ENCODE measurements around the gene ATP6V0A1.
"Not testable (repeated sequence)": the region's sequence is repeated elsewhere in the genome, so short reads cannot be mapped to it uniquely, and the experiment has no call there.

ATP6V0A1 gene

DNA sequence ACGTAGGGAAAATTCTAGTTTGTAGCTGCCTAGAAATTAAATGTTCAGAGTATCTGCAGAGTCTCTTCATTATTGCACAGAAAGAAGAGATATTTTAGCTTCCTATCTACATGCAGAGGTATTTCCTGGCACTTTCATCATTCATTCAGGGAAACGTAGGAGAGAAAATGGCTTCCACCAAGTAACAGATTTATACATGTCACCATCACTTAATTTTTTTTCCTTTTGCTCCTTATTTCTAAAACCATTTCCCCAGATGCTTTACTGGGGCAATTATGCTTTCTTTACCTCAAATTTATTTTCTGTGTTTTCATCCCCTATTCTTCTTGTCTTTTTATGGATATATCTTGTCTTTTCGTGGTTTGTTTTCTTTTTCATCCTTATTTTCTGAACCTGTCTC lies 18.5 kb downstream of the ATP6V0A1 start:
- DNase-seq (ENCODE audit: low read depth), result no peak

DNA sequence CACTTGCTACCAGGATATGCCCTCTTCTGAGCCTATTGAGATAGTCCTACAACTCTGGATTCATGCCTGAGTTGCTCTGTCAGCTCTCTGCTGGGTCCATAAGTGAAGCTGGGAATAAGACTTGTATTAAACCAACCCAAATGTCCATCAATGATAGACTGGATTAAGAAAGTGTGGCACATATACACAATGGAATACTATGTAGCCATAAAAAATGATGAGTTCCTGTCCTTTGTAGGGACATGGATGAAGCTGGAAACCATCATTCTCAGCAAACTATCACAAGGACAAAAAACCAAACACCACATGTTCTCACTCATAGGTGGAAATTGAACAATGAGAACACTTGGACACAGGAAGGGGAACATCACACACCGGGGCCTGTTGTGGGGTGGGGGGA lies 19.1 kb downstream of the ATP6V0A1 start:
- DNase-seq (ENCODE audit: low read depth), result not testable (repeated sequence)

DNA sequence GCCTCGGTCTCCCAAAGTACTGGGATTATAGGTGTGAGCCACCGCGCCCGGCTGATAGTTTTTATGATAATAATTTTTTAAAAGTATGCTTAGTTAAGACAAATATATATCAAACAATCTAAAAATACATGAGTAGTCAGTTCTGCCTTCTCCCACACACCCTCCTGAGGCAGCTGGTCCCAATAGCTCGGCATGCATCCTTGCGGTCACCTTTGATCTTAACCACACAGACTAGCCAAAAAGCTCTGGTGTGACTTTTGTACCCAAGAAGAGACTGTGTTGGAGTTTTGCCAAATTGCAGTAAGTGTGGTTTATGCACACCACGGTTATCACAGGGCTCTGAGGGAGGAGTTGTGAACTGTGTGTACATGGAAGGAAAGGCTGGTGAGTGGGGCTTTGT lies 25.6 kb downstream of the ATP6V0A1 start:
- no peak for DNase-seq (ENCODE audit: low read depth)

DNA sequence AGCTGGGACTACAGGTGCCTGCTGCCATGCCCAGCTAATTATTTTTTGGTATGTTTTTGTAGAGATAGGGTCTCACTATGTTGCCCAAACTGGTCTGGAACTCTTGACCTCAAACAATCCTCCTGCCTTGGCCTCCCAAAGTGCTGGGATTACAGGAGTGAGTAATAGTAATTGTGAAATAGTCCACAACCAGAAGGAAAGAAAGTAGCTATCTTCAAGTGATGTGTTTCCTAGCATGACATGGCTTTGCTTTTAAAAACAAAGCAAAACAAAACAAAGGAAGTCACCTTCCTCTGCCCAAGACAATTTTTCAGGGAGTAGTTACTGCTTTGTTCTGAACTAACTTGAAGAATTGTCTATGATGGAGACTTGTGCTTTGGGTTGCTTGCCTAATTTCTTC lies 27.0 kb downstream of the ATP6V0A1 start:
- no peak for DNase-seq (ENCODE audit: low read depth)

DNA sequence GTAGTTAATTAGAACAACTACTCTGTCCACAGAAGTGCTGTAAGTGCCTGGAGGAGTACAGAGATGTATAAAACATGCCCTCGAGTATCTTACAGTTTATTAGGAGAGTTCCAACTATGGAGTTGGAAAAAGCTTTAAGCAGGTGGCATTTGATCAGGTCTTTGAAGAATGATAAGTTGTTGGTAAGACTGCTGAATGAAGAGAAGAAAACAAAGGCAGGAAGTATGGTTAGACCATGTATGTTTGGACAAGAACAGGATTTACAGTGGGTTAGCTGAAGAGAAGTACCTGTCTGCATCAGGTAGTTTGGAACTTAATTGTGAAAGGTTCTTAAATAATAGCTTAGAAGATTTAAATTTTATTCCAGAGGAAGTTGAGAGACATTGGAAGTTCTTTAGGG lies 29.4 kb downstream of the ATP6V0A1 start:
- no peak for DNase-seq (ENCODE audit: low read depth)

DNA sequence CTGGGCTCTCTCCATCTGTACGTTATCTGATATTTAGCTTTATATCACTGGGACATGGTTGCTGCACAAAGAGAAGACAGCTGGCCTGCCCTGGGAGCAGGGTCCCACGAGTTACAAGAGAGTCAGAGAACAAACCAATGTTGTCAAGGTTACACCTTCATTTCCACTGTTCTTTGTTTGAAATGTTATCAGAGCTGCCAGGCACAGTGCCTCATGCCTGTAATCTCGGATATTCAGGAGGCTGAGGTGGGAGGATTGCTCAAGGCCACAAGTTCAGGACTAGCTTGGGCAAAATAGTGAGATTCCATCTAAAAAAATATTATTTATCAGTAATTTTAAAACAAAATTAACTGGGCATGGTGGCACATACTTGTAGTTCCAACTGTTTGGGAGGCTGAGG lies 34.6 kb downstream of the ATP6V0A1 start:
- no peak for DNase-seq (ENCODE audit: low read depth)

DNA sequence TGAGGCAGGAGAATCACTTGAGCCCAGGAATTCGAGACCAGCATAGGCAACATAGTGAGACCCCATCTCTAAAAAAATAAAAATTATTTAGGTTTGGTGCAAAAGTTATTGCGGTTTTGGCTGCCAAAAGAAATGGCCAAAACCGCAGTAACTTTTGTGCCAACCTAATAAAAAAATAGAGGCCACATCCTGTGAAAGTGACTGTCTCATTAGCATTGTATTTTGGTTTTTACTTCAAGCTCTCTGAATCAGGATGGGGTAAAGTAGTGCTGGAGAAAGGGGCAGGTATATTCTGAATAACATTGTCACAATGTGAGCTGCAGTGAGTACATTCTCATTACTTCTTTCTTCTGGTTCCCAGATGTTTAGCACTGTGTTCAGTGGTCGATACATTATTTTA lies 36.0 kb downstream of the ATP6V0A1 start:
- no peak for DNase-seq (ENCODE audit: low read depth)

DNA sequence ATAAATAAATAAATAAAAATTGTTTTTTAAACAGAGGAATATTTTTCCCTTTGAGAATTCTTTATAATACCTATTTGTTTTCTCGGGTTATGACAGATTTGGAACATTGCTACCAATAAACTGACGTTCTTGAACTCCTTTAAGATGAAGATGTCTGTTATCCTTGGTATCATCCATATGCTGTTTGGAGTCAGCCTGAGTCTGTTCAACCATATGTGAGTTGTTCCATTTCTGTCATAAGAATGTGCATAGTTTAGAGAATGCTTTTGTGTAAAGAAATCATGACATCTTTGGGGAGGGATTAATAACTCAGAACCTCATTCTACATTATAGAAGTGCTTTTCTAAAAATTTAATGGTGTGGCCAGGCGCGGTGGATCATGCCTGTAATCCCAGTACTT lies 40.1 kb downstream of the ATP6V0A1 start:
- no peak for DNase-seq (ENCODE audit: low read depth)

DNA sequence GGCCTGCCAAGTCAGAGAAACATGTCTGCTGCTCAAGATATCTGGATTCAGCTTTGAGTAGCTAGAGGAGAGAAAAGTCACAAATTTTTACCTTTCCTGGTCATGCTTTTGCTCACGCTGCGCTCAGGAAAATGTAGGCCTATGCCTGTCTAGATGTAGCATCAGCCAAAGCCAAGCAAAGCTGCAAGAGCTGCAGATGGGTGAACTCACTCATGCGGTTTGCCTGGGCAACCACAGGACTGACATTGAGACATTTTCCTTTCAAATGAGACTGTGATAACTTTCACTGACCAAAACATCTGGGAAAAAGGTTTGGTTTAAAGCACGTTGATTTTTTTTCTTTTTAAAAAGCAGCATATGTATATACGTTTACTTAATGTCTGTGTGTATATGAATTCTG lies 43.4 kb downstream of the ATP6V0A1 start:
- DNase-seq (ENCODE audit: low read depth), result no peak

DNA sequence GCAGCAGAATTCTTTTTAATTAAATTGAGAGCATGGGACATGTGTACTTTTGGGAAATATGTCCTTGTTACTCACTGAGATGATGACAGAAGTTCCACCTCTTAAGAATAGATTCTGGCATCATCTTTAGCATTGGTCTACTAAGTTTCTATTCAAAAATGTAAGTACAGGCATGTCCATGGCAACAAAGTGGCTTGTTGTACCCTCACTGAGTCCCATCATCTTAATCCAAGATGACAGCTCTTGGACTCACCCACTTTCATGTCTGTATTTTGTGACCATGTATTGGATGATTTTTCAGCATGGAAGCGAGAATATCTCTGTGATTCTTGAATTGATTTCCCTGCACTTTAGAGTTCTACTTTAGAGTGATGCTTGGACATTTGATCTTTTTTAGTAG lies 44.2 kb downstream of the ATP6V0A1 start:
- no peak for DNase-seq (ENCODE audit: low read depth)

DNA sequence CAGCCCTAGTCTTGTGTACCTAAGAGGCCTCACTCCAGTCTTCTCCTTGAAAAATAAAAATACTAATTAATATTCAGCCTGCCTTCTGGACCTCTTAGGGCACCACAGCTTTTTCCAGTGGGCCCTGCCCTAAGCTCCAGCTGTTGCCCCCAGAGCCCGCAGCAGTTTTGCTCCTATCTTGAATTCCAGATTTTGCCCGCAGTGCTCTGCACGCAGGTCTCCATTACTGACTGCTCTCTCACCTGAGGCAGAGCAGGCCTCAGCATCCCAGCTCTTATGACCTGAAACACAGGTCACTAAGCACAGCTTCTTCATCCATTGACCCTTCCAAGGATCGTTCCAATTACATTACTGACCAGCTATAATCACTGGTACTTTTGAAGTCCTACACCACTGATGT lies 49.0 kb downstream of the ATP6V0A1 start:
- DNase-seq (ENCODE audit: low read depth), result no peak

DNA sequence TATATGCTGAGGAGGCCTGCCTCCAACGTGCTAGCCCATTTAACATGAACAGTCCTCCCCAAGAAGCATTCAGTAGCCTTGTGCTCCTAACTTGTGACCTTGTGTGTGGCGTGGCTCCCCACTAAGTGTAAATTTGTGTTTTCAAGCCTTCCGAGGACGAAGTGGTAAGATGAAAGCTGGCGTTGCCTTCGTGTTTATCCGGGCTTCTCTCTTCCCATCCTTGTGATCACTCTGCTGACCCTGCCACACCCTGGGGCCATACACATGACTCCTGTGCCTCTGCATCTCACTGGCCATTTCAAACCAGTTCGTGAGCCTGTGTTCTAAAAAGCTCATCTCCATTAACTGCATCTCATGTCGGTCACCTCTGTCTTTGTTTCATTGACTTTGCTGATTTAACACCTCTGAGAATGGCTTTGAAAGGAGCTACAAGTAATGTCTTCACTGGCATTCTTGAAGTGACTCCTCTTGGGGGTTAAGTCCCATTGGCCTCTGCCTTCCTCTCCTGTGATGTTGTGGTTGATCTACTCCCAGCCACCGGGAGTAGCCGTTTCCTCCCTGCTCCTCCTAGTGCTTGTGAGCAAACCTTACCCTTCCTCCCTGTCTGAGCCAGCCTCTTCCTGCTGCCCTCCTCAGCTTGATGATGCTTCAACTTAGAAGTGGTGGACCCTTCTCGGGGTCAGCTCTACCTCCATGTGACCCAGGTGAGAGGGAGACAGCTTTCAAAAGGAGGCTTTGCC lies 49.9 kb downstream of the ATP6V0A1 start:
- no peak for DNase-seq (ENCODE audit: low read depth)

DNA sequence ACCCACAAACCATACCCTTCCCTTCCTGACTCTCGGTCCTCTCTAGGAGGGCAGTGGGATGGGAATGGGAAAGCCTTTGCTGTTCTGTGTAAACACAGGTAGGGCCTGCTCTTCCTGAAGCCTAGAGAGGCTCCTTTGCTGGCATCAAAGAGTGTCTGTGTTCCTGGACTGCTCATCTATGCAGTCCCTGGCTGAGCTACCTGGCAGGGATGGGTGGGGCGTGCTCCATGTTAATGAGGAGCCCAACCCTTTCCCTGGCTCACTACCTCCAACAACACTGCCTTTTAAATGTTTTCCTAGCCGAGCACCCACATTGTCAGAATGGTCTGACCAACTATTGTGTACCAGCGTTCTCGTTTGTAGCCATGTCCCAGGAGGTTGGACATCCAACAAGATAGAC lies 50.7 kb downstream of the ATP6V0A1 start:
- no peak for DNase-seq (ENCODE audit: low read depth)

DNA sequence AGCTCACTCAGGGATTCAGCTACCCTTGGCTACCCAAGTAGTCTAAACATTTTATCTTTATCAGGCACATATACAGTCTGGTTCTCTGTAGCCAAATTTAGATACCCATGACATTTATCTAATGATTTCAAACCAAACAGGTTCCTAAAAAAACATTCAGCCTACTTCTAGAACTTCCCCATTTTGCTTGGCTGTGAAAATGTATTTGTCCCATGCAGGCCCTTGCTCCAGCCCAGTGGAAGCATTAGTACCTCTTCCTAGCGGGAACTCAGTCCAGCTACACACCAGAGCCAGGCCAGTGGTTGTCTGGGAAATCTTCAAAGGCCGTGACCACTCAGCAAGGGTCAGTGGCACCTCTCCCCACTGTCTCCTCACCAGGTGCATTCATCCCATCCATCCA lies 51.2 kb downstream of the ATP6V0A1 start:
- DNase-seq (ENCODE audit: low read depth), result no peak

DNA sequence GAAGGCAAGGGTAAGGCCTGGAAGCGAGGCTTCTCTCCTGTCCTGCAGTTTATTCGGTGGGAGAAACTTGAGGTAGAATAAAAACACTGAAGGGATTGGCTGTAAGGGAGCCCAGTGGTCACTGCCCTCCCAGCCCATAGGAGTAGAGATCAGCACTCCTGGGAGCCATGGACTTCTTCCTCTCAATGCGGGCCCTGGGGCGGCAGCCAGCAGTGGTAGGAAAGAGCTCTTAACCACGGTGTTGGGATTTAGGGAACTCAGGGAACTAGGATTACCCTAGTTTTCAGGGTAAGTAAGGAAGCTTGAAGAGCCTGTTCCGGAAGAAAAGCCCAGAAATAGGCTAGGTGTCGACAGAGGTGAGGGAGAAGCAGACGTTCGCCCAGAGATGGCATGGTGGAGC lies 53.6 kb downstream of the ATP6V0A1 start:
- DNase-seq (ENCODE audit: low read depth), result no peak

DNA sequence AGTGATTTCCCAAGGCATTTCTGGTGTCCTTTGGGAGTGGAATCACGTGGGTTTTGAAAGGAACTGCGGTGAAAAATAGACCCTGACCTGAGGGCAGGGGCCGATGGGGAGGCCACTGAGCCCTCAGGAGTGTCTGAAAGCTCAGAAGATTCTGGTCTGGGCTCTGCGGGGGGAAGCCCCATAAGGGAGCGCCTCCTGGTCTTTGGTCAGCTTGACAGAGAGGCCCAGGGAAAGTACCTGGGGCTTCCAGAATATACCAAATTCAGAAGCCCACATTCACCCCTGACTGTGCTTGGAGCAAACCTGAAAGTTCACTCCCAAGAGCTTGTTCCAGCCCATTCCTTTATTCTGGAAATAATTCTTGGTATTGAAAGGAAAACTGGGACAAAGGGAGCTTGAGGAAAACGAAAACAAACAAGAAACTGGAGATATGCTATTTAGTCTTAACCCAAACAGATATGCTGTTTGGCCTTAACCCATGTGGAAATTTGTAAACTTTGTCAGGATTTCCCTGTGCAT lies 54.1 kb downstream of the ATP6V0A1 start:
- no peak for DNase-seq (ENCODE audit: low read depth)

DNA sequence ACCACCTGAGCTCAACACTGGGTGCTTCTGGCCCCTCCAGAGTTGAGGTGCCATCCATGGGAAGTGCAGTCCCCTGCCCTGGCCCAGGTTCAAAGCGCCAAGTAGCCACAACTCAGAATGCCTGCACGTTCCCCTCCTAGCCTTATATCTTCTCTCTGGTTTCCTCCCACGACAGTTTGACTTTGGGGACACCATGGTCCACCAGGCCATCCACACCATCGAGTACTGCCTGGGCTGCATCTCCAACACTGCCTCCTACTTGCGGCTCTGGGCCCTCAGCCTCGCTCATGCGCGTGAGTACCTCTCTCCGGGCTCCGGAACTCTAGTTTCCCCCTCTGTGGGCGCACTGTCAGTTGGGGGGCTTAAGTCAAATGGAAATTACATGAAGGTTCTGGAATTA lies 55.0 kb downstream of the ATP6V0A1 start:
- DNase-seq (ENCODE audit: low read depth), result no peak

DNA sequence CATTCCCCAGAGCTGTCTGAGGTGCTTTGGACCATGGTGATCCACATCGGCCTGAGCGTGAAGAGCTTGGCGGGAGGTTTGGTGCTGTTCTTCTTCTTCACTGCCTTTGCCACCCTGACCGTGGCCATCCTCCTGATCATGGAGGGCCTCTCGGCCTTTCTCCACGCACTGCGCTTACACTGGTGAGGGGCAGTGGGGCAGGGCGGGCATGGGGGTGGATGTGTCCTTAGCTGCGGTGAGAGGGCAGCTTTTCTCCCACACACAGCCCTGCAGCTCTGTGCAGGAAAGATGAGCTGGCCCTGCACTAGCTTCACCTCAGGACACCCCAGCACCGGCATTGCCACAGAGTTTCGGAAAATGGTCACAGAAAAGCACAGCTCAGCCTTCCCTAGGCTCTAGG lies 55.6 kb downstream of the ATP6V0A1 start:
- no peak for DNase-seq (ENCODE audit: low read depth)

DNA sequence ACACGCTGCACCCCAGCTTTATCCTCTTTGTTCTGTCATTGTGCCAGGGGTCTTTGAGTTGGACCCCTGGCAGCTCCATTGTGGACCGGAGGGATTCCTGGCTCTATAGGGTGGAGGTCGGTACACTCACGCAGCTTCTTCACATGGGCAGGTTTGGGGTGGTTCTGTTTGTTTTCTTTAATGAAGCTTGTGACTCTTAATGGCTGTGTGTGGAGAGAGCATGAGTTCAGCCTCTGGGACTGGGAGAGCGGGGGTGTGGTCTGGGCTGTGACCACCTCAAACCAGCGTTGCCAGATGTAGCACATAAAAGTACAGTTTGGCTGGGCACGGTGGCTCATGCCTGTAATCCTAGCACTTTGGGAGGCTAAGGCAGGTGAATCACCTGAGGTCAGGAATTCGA lies 56.2 kb downstream of the ATP6V0A1 start:
- DNase-seq (ENCODE audit: low read depth), result no peak

DNA sequence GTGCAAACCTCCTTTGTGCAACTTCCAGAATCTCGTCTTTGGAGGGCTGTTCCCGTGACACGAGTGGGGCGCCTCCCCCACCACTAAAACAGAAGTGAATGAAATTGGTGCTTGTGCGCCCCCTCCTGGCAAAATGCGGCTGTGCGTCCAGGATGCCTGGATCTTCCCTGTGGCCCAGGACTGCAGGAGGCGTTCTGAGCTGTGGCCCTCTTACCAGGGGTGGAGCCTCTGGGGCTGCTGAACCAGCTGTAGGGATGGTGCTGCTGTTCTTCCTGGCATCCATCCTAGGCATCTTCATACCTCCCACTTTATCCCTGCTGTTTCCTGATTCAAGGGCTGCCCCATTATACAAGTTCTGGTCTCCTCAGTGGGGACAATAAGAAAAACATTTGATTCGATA lies 58.8 kb downstream of the ATP6V0A1 start:
- peak; percentile 94 for DNase-seq (ENCODE audit: low read depth)

DNA sequence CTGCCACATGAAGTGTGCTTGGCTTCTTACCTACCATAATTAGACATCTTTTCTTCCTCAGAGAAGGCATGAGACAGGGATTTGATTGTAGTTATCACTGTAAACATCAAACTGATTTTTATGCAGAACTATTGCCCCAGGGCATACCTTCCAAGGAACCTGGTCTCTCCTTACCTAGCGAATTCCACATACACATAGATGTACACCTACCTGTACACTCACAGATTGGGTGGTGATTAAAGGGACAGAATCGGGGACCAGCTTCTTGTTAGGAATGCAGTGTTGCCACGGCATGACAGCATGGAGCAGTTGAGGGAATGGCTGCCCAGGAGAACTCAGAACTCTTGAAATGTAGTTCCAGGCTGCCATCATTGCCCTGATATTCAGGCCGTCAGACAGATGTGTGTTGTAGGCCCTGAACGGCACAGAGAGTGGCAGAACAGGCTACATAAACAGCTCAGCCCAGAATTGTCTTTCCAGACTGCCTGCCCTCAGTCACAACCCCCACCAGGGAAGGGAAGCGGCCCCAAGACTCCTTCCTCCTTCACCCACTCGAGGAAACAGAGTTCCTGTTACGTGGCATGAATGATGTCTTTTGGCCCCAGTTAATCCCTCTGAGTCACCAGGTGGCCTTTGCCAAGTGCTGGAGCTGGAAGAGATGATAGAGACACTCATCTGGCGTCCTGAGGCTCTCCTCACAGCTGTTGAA lies 59.5 kb downstream of the ATP6V0A1 start:
- peak; percentile 92 for DNase-seq (ENCODE audit: low read depth)

DNA sequence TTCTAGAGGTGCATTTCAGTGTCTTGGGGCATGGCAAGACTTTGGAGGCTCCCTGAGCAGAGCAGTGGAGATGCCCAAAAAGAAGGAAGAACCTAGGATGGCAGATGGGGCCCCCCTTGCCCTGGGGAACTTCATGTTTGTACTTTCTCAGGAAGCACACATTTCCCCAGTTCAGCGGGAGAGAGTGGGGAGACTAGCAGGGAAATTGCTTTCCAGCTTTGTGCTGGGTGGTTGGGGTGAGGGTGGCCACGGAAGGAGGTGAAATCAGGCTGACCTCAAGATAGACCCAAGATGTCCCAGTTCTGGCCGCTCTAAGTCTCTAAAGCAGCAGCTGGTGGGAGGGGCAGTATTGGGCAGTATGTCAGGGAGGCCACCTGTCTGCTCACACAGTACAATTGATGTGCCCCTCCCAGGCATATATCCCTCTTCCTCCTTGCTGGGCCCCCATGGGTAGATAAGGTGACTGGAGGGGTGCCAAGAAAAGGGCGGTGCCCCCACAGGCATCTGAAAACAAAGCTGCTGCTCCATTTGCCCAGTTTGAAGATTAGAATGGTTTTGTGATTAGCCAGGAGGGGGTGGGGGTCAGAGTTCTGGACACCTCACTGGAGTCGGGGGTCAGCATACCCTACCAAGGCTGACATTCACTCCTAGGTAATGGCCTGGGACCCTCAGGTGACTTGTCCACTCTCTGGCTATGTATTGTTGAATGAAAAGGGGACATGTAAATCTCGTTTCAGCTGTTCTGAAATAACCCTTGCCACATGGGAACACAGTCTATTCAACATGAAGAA lies 60.3 kb downstream of the ATP6V0A1 start:
- DNase-seq (ENCODE audit: low read depth), result no peak

Data from fibroblast of the conjunctiva (primary cell).